IMR-90 (cell line): Measurements from ENCODE around the gene WNK3. TPM values are rescaled to one million over a fixed set of nuclear protein-coding genes. Genes with fewer than 3 reads are reported as not detected.
A peak's percentile ranks its signal among the peaks of the same experiment; 100 is the strongest.

Source experiments
- ATAC-seq: fragments of 200-7000 bp; cut with Tn5 transposase; 2 replicates; pipeline ENCODE4 v1.9.1; 2020; ENCODE audit warnings: low read depth, mild to moderate bottlenecking, moderate library complexity
- BruUV-seq: library from RNA; stranded (reverse); fragments of 400-500 nt; replicated peaks from 2 replicates; lab custom pipeline; 2021; lab: Mats Ljungman, UMichigan
- CTCF ChIA-PET: fragments of 300-600 bp; formaldehyde crosslinking; extraction: SDS; loops from one replicate; lab custom pipeline; 2021; ENCODE audit warnings: antibody characterized with exemption; lab: Yijun Ruan, JAX
- POLR2A ChIA-PET: fragments of 300-600 bp; sonication (Branson Sonifier 250); formaldehyde crosslinking; loops from one replicate; lab custom pipeline; 2022; ENCODE audit warnings: antibody characterized with exemption; ENCODE audit not compliant: unreplicated experiment; lab: Charles Lee
- DNase-seq: peaks from one replicate; pipeline ENCODE4 v3.0.0; 2013
- H2AFZ ChIP-seq: replicated peaks from 2 replicates; pipeline ENCODE3; 2013; ENCODE audit warnings: low read length, mild to moderate bottlenecking; ENCODE audit not compliant: poor library complexity
- H2AK5ac ChIP-seq: 2 replicates; pipeline ENCODE4 v1.6.1; 2013; ENCODE audit warnings: low read depth, low read length, inconsistent platforms
- H2AK9ac ChIP-seq: replicated peaks from 2 replicates; pipeline ENCODE3; 2013; ENCODE audit warnings: mild to moderate bottlenecking, low read depth, low read length, moderate library complexity; ENCODE audit not compliant: poor library complexity
- H2BK120ac ChIP-seq: 2 replicates; pipeline ENCODE4 v1.6.1; 2013; ENCODE audit warnings: low read depth, low read length, inconsistent platforms
- H2BK15ac ChIP-seq: 3 replicates; pipeline ENCODE4 v1.6.1; 2013; ENCODE audit warnings: low read depth, low read length, inconsistent platforms
- H2BK20ac ChIP-seq: 2 replicates; pipeline ENCODE4 v1.6.1; 2013; ENCODE audit warnings: low read depth, mild to moderate bottlenecking, inconsistent platforms, low read length, moderate library complexity
- H2BK5ac ChIP-seq: 2 replicates; pipeline ENCODE4 v1.6.1; 2013; ENCODE audit warnings: mild to moderate bottlenecking, low read depth, low read length, inconsistent platforms; ENCODE audit not compliant: poor library complexity, severe bottlenecking
- H3K14ac ChIP-seq: replicated peaks from 2 replicates; pipeline ENCODE4 v1.6.1; 2013; ENCODE audit warnings: low read depth, low read length, inconsistent platforms
- H3K18ac ChIP-seq: 2 replicates; pipeline ENCODE4 v1.6.1; 2013; ENCODE audit warnings: low read depth, low read length, control low read depth
- H3K23ac ChIP-seq: 2 replicates; pipeline ENCODE4 v1.6.1; 2013; ENCODE audit warnings: low read depth, low read length, inconsistent platforms
- H3K27ac ChIP-seq: 2 replicates; pipeline ENCODE4 v1.5.1; 2013; ENCODE audit warnings: mild to moderate bottlenecking, control low read depth, low read length; ENCODE audit not compliant: insufficient read depth
- H3K27me3 ChIP-seq: 2 replicates; pipeline ENCODE4 v1.6.1; 2013; ENCODE audit warnings: low read length; ENCODE audit not compliant: control insufficient read depth, insufficient read depth
- H3K36me3 ChIP-seq: 2 replicates; pipeline ENCODE4 v1.6.1; 2013; ENCODE audit warnings: low read length, mixed read lengths; ENCODE audit not compliant: control insufficient read depth, insufficient read depth
- H3K4ac ChIP-seq: 2 replicates; pipeline ENCODE4 v1.6.1; 2013; ENCODE audit warnings: low read depth, low read length, inconsistent platforms
- H3K4me1 ChIP-seq: 2 replicates; pipeline ENCODE4 v1.6.1; 2013; ENCODE audit warnings: low read length, mixed read lengths; ENCODE audit not compliant: control insufficient read depth, insufficient read depth
- H3K4me2 ChIP-seq: 2 replicates; pipeline ENCODE4 v1.6.1; 2013; ENCODE audit warnings: low read depth, mild to moderate bottlenecking, control low read depth, low read length, moderate library complexity
- H3K4me3 ChIP-seq: 2 replicates; pipeline ENCODE4 v1.5.1; 2013; ENCODE audit warnings: low read depth, mild to moderate bottlenecking, control low read depth, low read length, moderate library complexity; ENCODE audit not compliant: insufficient read depth
- H3K56ac ChIP-seq: 2 replicates; pipeline ENCODE4 v1.6.1; 2013; ENCODE audit warnings: low read length, inconsistent platforms; ENCODE audit not compliant: insufficient read depth; ENCODE audit errors: extremely low read depth
- H3K79me1 ChIP-seq, 2 experiments: 2 replicates each; pipeline ENCODE4 v1.6.1; 2013; ENCODE audit warnings: low read length in 2 of 2, inconsistent platforms in 1 of 2, low read depth in 1 of 2
- H3K9ac ChIP-seq: 2 replicates; pipeline ENCODE4 v1.6.1; 2013; ENCODE audit warnings: low read depth, low read length, control low read depth
- H3K9me1 ChIP-seq: 2 replicates; pipeline ENCODE4 v1.6.1; 2013; ENCODE audit warnings: low read length, inconsistent platforms; ENCODE audit not compliant: insufficient read depth
- H3K9me3 ChIP-seq: 2 replicates; pipeline ENCODE4 v1.6.1; 2013; ENCODE audit warnings: low read length; ENCODE audit not compliant: control insufficient read depth, insufficient read depth
- H4K20me1 ChIP-seq: 2 replicates; pipeline ENCODE4 v1.6.1; 2013; ENCODE audit warnings: low read length, inconsistent platforms; ENCODE audit not compliant: insufficient read depth
- H4K5ac ChIP-seq: 2 replicates; pipeline ENCODE4 v1.6.1; 2013; ENCODE audit warnings: mild to moderate bottlenecking, low read depth, low read length, control low read depth
- H4K8ac ChIP-seq, 2 experiments: 2 replicates each; pipeline ENCODE4 v1.6.1; 2013; ENCODE audit warnings: low read depth in 2 of 2, low read length in 2 of 2, control low read depth in 1 of 2, inconsistent platforms in 1 of 2
- H4K91ac ChIP-seq: 2 replicates; pipeline ENCODE4 v1.6.1; 2013; ENCODE audit warnings: low read depth, low read length, inconsistent platforms; ENCODE audit not compliant: insufficient read depth
- MAZ ChIP-seq: IDR thresholded peaks from 2 replicates; pipeline ENCODE4 v1.6.1; 2012; ENCODE audit warnings: low read depth, mild to moderate bottlenecking, low read length, improper control_type of control experiment, moderate library complexity, borderline replicate concordance
- MXI1 ChIP-seq: IDR thresholded peaks from 2 replicates; pipeline ENCODE4 v1.6.1; 2012; ENCODE audit warnings: low read depth, mild to moderate bottlenecking, low read length, moderate library complexity, borderline replicate concordance
- POLR2A ChIP-seq: IDR thresholded peaks from 2 replicates; pipeline ENCODE4 v1.6.1; 2012; ENCODE audit warnings: mild to moderate bottlenecking, low read depth, low read length
- RCOR1 ChIP-seq: IDR thresholded peaks from 2 replicates; pipeline ENCODE4 v1.6.1; 2012; ENCODE audit warnings: mild to moderate bottlenecking, low read length, improper control_type of control experiment; ENCODE audit not compliant: insufficient replicate concordance
- USF2 ChIP-seq: fragments of 150-350 bp; IDR thresholded peaks from 2 replicates; pipeline ENCODE4 v1.6.1; 2017; ENCODE audit warnings: mild to moderate bottlenecking, antibody characterized with exemption, low read length, low read depth
- WGBS, 2 experiments: methylation state at CpG; one replicate each; pipeline versions ENCODE4 v1.1.5 to v1.1.7; 2013; ENCODE audit warnings: missing lambda C conversion rate in 2 of 2; ENCODE audit not compliant: insufficient read length in 1 of 2; ENCODE audit errors: extremely low coverage in 2 of 2; 5-methylcytosine and 5-hydroxymethylcytosine counted together
- dilution Hi-C: fragments of 300-500 bp; cut with HindIII; formaldehyde crosslinking; loops from one replicate; pipeline ENCODE4 v1.14.3; 2018; ENCODE audit warnings: low sequenced_read_pairs; ENCODE audit not compliant: unreplicated experiment
- in situ Hi-C: fragments of 300-500 bp; cut with MboI; formaldehyde crosslinking; loops from 3 replicates; pipeline ENCODE4 v1.14.3; 2019; ENCODE audit warnings: low sequenced_read_pairs, inconsistent platforms, mixed read lengths
- intact Hi-C: fragments of 100-400 bp; cut with micrococcal nuclease; formaldehyde crosslinking; loops from 2 replicates; pipeline ENCODE4 v1.10.0; 2022
- polyA plus RNA-seq, 3 experiments: library from polyadenylated mRNA; depleted of rRNA; stranded (reverse); fragments of >200 nt; gene quantifications; 2 replicates each; pipeline ENCODE4 v1.2.3, GENCODE V29; 2012; ENCODE audit warnings: low replicate concordance in 1 of 3
- total RNA-seq: library from RNA; depleted of rRNA; stranded (reverse); fragments of >200 nt; gene quantifications from 2 replicates; pipeline ENCODE4 v1.2.3, GENCODE V29; 2012

The WNK3 gene
- total and polyA plus RNA-seq, 2 of the 4 experiments (the other 2 are of a cell fraction), result 0.15 to 1.4 TPM

- Histone ChIP-seq H4K8ac (peak within 1 kb of the TSS; percentile 77 to 94), H3K79me1 (peaks cover 0 to 17% of the 10 kb centered on the region in 2 experiments; a peak in 2 of 4 replicates), H3K27me3 (no peaks in the 10 kb centered on the region), H3K4ac (peak within 1 kb of the TSS; percentile 95), H3K56ac (peak within 1 kb of the TSS; percentile 86), H4K91ac (peak within 1 kb of the TSS; percentile 88), H3K9me3 (no peaks in the 10 kb centered on the region), H2BK5ac (peak within 1 kb of the TSS; percentile 92), H3K18ac (peak within 1 kb of the TSS; percentile 94), H3K4me2 (peak within 1 kb of the TSS; percentile 99), H4K20me1 (no peaks in the 10 kb centered on the region; the same call in 1 of the 2 replicates), H3K23ac (peak within 1 kb of the TSS; percentile 94; the same call in 1 of the 2 replicates), H2AFZ (peak within 1 kb of the TSS; percentile 92), H2BK120ac (peak within 1 kb of the TSS; percentile 91), H3K4me1 (no peaks in the 10 kb centered on the region), H2BK20ac (no peak within 1 kb of the TSS; the same call in 1 of the 2 replicates), H3K4me3 (peak within 1 kb of the TSS; percentile 93), H3K27ac (peak within 1 kb of the TSS; percentile 98), H2AK9ac (peak within 1 kb of the TSS; percentile 96), H4K5ac (peak within 1 kb of the TSS; percentile 96), H3K36me3 (no peaks in the 10 kb centered on the region), H3K9ac (peak within 1 kb of the TSS; percentile 88), H3K14ac (peak within 1 kb of the TSS; percentile 92), H3K9me1 (peaks cover 2% of the 10 kb centered on the region; the same call in 1 of the 2 replicates), H2AK5ac (peak within 1 kb of the TSS; percentile 80), H2BK15ac (no peak within 1 kb of the TSS; the same call in 2 of the 3 replicates)
- in situ Hi-C loops, result no loop called here
- ChIA-PET CTCF (interaction anchor here (0.6 kb wide), 1 partner anchor 34 kb away, joined by 3 read pairs; no protein-coding TSS in a partner anchor), POLR2A (interaction anchor here (0.6 to 0.9 kb wide), 3 partner anchors 43 to 499 kb away, joined by 3 read pairs; no protein-coding TSS in a partner anchor)
- ATAC-seq, result peak; percentile 68
- no TSS peak for BruUV-seq
- TF ChIP-seq MXI1 (peak; percentile 15; the same call in 1 of the 2 replicates), MAZ (peak; percentile 91; the same call in 1 of the 2 replicates), POLR2A (peak; percentile 64; the same call in 1 of the 2 replicates), USF2 (no peak), RCOR1 (no peak)
- intact Hi-C loops, result loop anchor here (2.0 to 10.0 kb wide), 3 partner anchors 48 to 498 kb away; partner anchors contain the start of genes HUWE1 and PHF8
- dilution Hi-C loops, result no loop called here
- peak; percentile 64 for DNase-seq
- 37% methylated on average over 21 of the region's 70 CpGs; no CpG with 5 or more reads in 1 of the 2 experiments for WGBS, 2 experiments
Measured at GRCh38 chrX:54182864-54183613, 174.8 kb downstream of the WNK3 start, which contains the start of gene FAM120C. Gene FAM120C, minus strand, starts transcription at chrX:54183254. Its CDS starts 56 bp downstream, at chrX:54183198.
